HG03064 (cell line): Measurements from ENCODE around the gene SRSF5.
"Not testable (repeated sequence)": the region's sequence is repeated elsewhere in the genome, so short reads cannot be mapped to it uniquely, and the experiment has no call there.

ENCODE experiments used
- ATAC-seq: cut with Tn5 transposase; IDR thresholded peaks from one replicate; pipeline ENCODE4 v1.9.1; 2021; ENCODE audit warnings: low read depth; ENCODE audit not compliant: unreplicated experiment

The SRSF5 gene

GRCh38 chr14:69766984-69767368 lies at the start of gene SRSF5:
Gene SRSF5 (plus strand): TSS chr14:69767142. CDS start chr14:69768157, 1,015 bp downstream.
- ATAC-seq: peak; percentile 80

DNA sequence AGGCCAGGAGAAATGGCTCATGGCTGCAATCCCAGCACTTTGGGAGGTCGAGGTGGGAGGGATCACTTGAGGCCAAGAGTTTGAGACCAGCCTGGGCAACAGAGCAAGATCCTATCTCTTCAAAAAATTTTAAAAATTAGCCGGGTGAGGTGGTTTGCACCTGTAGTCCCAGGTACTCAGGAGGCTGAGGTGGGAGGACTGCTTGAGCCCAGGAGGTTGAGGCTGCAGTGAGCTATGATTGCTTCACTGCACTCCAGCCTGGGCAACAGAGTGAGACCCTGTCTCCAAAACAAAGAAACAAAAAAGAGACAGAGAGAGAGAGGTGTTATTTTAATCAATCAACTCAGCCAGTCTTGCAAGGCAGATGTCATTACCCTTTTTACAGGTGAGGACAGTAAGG lies 48.3 kb upstream of the SRSF5 start:
- not testable (repeated sequence) for ATAC-seq

GRCh38 chr14:69719501-69719951 lies 47.4 kb upstream of the SRSF5 start:
- ATAC-seq: no peak

DNA sequence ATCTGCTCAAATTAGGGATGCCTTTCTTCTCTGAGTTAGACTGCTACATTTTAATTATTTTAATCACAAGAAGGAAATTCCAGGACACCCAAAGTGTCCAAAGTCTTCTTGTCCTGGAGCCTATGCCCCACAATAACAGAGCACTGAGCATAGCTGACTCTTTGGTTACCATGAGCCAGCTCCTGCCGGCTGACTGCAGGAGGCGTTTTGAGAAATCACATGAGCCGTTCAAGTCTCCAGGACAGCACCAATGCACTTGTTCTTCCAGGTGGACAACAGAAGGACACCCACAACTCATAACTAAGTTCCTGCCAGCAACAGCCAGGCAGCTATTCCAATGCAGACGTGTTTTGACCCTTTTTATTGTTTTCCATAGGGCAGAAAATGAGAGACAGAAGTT lies 46.0 kb upstream of the SRSF5 start:
- ATAC-seq: no peak

DNA sequence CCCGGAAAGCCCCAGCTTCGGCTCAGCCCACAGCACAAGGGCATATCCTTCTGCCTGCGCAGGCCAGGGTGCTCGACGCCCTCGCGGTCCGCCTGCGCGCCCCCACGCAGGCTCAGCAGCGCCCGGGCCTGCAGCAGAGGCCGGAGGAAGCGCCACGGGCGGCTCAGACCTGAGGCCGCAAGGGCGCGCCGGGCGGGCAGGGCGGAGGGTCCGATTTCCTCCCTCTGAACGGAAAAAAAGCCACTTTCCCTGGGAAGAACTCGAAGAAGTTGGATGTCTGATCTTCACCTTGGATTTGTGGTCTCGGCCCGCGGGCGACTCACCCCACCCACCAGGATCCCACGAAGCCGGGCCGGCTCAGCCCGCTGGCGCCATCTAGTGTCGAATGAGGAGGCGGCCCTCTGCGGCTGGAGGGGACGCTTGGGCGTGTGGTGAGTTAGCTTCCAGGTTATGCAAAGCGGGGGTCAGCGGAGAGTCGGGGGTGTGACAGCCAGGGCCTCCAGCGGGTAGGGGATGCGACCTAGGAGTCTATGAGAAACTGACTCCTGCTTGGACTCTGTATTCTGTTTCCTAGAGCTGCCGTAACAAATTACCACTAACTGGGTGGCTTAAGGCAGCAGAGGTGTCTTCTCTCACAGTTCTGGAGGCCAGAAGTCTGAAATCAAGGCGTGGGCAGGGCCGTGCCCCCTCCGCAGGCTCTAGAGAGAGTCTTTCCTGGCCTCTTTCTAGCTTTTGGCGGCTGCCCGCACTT lies 40.0 kb upstream of the SRSF5 start:
- no peak for ATAC-seq

GRCh38 chr14:69727860-69728259 lies 39.1 kb upstream of the SRSF5 start:
- no peak for ATAC-seq

GRCh38 chr14:69731919-69732598 lies 34.9 kb upstream of the SRSF5 start:
- ATAC-seq: not testable (repeated sequence)

DNA sequence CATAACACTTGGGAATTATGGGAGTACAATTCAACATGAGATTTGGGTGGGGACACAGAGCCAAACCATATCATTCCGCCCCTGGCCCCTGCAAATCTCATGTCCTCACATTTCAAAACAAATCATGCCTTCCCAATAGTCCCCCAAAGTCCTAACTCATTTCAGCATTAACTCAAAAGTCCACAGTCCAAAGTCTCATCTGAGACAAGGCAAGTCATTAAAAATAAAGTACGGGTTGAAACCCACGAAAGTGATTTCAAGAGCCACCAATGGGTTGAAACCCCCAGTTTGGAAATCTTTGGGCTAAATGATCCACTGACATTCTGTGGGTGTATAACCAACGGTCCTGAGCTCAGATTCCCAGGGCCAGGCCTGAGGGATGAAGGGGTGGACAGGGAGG lies 30.5 kb upstream of the SRSF5 start:
- not testable (repeated sequence) for ATAC-seq

GRCh38 chr14:69741055-69741454 lies 25.9 kb upstream of the SRSF5 start:
- no peak for ATAC-seq

DNA sequence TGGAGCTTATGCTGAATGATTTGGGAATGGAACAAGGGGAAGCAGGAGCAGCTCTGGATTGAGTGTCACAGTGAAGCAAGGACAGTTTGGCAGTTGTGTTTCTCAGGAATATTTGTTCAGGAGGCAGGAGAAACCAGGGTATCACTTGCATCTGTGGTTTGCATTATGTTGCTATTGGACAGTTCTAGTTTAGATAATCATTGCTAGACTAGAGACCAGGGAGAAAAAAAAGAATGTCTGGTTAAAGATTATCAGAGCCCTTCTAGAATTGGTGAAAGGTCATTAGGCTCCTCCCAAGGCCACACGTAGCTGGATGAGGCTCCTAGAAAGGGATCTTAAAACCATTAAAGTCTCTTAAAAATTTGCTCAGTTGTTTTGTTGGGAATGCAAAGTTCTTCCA lies 17.0 kb upstream of the SRSF5 start:
- ATAC-seq: no peak

GRCh38 chr14:69750495-69750894 lies 16.4 kb upstream of the SRSF5 start:
- ATAC-seq: no peak

- no peak for ATAC-seq
Measured at GRCh38 chr14:69752773-69753172, 14.2 kb upstream of the SRSF5 start.

GRCh38 chr14:69753860-69754259 lies 13.1 kb upstream of the SRSF5 start:
- no peak for ATAC-seq

GRCh38 chr14:69754487-69754886 lies 12.5 kb upstream of the SRSF5 start:
- no peak for ATAC-seq

GRCh38 chr14:69755296-69755695 lies 11.6 kb upstream of the SRSF5 start:
- no peak for ATAC-seq

DNA sequence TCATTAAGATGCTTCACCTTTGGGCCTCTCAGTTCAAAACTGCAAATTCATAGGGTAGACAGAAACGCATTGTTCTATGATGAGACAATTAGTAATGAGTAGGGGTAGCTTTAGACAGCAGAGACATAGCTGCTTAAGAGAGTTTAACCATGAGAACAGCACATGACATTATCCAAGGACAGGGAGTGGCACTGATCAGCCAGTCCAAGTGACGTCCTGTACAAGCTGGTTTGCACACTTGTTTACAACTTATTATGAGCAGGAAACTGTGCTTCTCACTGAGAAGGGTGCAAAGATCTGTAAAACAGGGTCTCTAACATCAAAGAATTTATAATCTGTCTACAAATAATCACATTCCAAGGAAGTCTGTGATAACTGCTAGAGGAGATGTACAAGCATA lies 11.2 kb upstream of the SRSF5 start:
- ATAC-seq: no peak

DNA sequence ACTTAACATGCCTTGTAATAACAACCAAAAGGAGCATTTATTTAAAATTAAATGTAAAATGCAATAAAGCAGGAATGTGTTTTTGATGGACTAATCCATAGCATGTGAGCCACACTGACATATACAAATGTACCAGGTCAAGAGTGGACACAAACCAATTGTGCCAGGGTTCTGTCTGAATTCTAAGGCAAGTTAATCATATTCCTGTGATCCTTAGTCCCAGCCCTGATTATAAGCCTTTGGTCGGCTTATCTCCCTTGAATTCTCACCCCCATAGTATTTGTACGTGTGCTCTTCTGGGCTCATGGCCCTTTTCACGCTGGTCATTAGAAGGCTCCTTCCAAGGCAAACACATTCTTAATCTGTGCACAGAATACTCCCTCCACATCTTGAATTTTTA lies 10.6 kb upstream of the SRSF5 start:
- no peak for ATAC-seq

- no peak for ATAC-seq
Measured at GRCh38 chr14:69760810-69761209, 6.1 kb upstream of the SRSF5 start.

DNA sequence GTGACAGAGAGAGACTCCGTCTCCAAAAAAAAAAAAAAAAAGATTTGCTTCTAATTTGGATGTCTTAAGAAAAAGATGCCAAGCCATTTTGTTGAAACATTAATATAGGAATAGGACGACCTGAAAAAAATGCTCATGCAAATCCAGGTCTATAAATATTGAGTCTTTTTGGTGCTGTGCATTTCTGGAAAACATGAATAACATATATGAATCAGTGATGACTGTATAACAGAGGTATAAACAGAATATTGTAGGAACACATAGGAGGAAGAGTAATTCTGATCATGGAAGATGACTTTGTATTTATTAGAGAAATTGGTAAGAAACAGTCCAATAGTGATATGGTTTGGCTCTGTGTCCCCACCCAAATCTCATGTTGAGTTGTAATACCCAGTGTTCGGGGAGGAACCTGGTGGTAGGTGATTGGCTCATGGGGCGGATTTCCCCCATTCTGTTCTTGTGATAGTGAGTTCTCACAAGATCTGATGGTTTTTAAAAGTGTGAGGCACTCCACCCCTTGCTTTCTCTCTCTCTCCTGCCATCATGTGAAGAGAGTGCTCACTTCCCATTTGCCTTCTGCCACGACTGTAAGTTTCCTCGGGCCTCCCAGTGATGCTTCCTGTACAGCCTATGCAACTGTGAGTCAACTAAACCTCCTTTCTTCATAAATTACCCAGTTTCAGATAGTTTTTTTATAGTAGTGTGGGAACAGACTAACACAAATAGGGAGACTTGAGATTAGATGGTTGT lies 3.0 kb upstream of the SRSF5 start:
- ATAC-seq: no peak

- peak; percentile 62 for ATAC-seq
Measured at GRCh38 chr14:69767369-69767999, 542 bp downstream of the SRSF5 start.

GRCh38 chr14:69768873-69769272 lies 1.9 kb downstream of the SRSF5 start:
- no peak for ATAC-seq
